COR-L47 (cell line): ENCODE measurements around the gene CDKN2B-AS1.

Experiments used
- DNase-seq: peaks from one replicate; lab custom pipeline; 2025; lab: John Stamatoyannopoulos, UW

CDKN2B-AS1 gene

DNA sequence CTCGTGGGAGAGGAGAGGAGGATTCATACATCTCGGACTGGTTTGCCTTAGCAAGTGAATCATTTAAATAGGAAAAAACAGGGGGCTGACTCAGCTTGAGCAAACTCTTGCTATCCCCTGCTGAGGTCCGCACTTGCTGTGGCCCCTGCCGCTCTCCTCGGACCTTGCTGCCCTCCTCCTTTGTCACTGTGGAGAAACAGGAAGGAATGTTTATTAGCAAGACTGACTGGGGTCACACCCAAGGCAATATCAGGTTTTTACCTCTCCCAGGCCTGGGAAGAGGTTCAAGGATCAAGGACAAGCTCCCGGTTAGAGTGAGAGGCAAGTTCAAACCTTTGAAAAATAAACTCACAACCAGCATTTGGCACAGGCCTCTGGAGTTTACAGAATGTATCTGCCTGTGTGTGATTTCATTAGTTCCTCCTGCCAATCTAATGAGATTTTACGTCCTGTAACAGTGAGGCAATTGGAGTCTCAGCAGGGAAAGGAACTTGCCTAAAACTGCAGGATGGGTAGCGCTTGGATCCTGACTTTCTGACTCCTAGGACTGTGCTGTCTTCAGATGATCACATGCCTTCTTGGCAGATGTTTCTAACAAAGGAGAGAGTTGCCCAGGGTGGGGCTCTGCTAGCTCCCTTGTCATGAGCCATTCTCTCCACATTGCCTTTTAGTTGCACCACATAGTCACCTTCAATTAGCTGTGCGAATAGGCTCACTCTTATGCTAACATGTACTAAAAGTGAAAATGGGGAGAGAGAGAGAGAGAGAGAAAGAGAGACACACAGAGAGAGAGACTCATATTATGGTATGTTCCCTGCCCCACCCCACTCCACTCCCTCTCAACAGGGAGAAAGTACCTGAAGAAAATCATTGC is 123.2 kb downstream of the CDKN2B-AS1 start:
- no peak for DNase-seq

DNA sequence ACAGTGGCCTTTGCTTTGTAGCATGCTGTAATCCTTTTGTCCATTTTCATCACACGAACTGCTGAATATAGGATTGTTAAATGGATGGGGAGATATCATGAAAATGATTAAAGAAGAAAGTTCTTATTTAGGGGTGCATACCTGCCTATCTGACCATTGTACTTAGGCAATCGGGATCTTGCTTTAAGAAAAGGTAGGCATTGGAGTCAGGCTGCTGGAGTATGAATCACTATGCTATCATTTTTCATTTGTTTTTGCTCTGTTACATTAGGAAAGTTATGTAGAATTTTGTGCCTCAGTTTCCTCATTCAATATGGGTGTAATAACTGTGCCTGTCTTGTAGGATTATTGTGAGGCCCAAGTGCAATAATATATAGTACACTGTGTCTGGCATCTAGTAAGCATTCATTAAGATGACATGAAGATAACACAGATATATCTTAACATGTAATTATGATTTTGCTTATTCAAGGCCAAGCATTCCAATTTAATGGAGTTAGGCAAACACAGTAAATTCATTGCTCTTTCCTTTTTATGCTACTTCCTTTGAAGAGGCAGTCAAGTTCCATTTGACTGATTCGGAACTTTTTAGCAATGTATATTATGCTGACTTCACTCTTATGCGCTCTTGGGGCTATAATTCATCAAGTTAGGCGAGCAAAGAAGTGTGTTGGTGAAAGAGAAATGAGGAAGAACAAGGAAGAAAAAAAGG is 124.4 kb downstream of the CDKN2B-AS1 start:
- no peak for DNase-seq

DNA sequence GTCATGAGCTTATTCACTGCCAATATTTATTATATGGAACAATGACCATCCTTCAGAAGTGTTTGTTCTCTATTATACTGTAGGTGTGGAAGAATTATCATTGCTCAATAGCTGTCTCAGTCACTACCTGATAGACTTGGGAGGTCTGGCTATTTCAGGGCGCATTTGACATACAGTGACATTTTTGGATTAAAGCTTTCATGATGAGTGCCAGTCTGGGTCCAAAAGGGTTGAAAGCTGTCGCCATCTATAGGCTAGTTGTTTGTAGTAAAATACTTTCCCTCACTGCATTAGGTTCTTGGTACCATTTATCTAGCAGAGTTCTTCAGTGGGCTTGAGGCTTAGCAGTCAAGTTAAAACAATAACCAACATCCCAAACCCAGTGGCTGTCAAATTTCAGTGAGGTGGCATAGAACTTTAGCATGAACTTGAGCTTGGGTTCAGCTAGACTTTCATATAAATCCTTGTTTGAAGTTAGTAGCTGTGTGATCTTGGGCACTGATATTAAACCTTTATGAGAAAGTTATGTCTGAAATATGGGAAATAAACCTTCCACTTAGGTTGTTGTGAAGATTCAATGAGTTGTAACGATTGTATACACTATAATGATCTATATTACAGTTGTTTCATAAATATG is 125.0 kb downstream of the CDKN2B-AS1 start:
- DNase-seq, result peak; percentile 1

DNA sequence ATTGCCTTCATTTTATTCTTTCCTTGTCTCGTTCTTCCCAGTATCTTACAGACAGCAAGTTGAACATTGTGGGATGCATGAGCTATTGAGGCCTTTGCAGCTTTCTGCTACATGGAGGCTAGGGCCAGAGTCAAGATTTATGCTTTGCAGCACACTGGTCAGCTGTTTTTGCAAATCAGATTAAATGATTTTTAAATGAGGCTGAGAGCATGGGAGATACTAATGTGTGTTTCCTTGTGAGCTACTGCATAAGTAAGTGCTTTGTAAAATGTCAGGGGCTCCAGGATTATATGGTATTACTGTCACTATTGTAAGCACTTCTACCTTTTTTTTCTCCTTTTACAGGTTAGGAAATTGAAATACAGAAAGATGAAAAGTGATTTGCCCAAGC is 125.6 kb downstream of the CDKN2B-AS1 start:
- no peak for DNase-seq

DNA sequence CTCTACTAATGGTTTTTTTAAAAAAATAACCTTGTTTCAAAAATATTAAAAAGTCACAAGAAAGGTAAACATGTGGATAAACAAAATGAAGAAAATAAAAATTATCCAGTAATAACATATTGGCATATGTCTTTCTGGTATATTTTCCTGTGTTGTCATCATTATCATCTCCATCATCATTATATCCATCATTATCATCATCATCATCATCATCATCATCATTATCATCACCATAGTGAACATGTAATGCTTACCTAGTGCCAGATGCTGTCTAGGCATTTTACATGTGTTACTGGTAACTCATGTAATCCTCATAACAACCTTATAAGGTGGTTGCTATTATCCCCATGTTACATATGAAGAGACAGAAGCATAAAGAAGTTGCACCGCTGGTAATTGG is 126.0 kb downstream of the CDKN2B-AS1 start:
- DNase-seq, result no peak

DNA sequence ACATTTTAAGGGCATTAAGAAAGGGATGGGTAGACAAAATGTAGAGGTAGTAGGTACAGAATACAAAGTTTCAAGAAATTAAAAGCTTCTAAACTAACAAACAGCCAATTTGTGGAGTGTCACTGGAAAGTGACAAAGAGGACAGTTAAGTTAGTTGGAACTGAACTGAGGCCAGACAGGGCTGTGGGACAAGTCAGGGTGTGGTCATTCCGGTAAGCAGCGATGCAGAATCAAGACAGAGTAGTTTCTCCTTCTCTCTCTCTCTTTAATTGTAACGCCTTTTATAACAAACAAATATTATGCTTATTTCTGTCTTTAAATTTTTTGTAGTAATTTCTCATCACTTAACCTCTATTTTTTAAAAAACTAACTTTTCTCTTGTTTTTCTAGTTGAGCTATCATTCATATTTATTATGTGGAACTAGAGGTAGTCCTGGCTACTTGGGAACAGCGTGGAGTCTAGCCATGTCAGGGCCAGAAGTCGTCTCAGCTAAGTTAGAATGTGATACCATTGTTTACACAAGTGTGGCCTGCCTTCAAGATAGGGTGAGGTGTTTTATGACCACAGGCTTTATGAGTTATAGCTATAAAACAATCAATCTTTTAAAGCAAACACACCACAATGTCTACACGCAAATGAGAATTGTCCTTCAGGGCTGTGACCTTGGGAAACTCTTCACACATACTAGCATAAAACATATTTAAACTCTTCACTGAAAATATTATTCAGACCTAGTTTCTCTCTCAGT is 129.8 kb downstream of the CDKN2B-AS1 start:
- no peak for DNase-seq

DNA sequence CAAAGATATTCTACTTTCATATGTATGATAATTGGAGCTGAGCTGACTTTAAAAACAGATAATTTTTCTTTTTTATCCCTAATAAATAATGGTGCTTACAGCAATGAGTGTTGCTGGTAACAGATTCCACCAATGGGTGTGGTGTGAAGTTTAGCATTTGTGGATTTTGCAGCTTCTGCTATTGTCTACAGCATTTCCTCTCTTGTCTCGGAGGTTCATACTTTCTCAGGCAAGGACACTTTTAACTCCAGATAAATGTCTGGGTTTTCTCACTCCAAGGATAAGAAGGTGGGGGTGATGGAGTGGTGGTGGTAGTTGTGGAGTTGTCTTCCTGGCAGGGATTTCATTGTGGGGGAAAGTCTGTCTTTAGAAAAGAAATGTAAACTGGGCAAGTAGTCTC is 134.5 kb downstream of the CDKN2B-AS1 start:
- no peak for DNase-seq

DNA sequence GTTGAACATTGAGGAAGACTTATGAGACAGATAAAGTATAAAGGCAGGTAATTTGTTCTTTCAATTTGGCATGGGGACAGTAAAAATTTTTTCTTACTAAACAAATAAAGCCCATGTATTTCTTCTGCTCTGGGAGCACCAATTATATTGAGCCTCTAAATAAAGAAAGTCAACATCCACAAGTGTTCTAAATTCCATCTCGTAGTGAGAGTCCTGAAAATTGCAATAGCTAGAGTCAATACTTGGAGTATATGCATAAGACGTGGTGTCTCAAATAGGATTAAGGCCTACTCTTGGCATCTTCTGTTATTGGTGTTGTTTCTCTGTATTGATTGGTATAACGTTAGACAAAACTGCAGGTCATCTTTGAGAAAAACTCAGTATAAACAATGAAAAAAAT is 135.0 kb downstream of the CDKN2B-AS1 start:
- DNase-seq, result no peak

DNA sequence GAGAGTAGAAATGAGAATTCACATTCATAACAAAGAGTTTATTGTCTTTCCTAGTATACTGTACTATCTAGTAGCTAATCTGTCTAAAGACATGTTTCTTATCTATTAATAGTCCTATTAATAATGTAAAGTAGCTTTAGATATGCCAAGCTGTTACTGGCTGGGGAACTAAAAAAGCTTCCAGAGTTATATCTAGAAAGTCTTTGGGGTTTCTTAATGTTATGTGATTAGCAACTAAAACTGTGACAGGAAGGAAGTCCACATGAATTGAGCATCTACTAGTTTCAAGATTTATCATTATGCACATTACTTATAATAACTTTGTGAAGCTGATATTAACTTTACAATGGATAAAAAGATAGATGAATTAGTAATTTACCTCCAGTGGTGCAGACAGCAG is 137.2 kb downstream of the CDKN2B-AS1 start:
- DNase-seq, result no peak

DNA sequence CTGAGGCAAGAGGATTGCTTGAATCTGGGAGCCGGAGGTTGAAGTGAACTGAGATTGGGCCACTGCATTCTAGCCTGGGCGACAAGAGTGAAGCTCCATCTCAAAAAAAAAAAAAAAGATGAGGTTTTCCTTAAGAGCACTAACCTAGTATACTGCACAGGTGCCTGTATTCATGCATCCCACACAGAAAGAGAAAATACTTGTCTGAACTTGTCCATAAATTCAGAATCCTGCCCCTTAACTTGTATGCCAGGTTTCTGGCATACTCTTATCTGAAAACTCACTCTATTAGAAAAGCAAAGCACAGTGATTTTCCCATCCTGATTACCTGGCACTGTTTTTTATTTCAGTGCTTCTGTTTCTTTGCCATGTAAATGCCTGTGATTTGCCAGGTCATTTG is 139.8 kb downstream of the CDKN2B-AS1 start:
- no peak for DNase-seq

DNA sequence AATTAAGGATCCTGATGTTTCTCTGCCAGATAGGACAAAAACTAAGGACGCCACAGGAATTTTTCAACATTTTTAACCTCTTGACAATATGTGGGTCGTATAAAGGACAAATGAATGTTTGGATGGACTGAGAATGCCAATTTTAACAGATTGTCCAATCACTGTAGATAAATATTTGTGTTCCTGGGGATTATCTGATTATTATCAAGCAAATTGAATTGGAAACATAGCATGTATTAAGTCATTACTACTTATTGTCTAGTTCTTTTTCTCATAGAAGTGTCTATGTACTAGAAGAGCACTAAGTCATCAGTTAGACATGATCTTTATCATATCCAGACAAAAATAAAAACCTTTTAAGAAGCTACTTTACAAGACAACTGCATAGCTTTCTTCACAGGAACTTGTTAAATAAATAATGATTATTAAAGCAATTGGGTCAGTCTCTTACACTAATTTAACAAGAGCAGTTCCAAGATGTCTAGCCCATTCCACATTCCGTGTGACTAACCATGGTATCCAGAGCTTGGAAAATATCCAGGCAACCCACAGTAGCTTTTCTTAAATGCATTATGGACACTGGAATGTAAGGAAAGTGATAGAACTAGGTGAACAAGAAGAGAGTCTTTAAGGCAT is 142.0 kb downstream of the CDKN2B-AS1 start:
- no peak for DNase-seq

DNA sequence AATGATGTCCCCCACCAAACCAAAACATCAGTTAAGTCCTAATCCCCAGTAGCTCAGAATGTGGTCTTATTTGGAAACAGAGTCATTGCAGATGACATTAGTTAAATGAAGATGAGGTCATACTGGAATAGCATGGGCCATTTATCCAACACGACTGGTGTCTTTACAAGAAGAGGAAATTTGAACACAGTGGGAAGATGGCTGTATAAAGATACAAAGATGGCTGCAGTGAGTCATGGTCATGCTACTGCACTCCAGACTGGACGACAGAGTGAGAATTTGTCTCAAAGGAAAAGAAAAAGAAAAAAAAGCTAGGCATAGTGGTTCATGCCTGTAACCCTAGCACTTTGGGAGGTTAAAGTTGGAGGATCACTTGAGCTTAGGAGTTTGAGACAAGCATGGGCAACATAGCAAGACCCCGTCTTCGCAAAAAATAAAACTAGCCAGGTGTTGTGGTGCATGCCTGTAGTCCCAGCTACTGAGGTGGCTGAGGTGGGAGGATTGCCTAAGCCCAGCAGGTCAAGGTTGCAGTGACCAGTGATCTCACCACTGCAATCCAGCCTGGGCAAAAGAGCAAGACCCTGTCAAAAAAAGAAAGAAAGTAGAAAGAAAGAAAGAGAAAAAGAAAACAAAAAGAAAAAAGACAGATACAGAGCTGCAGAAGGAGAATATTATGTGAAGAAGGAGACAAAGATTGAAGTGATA is 144.5 kb downstream of the CDKN2B-AS1 start:
- no peak for DNase-seq

DNA sequence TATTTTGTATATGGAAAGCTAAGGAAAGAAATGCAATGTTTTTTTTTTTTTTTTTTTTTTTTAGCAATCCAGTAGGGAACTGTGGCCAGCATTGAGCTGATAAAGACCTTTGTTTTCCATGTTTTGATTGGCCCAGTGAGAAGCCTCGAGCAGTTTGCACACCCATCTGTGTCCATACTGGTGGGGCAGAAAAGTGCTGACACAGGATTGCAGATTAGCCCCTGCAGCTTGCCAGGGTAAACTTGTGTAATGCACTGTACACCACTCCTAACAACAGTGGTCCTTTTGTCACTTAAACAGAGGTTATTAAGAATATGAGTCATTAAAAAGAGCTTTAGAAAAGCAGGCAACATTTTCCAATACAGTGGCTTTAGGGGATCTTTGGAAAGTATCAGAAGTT is 147.3 kb downstream of the CDKN2B-AS1 start:
- DNase-seq, result no peak

DNA sequence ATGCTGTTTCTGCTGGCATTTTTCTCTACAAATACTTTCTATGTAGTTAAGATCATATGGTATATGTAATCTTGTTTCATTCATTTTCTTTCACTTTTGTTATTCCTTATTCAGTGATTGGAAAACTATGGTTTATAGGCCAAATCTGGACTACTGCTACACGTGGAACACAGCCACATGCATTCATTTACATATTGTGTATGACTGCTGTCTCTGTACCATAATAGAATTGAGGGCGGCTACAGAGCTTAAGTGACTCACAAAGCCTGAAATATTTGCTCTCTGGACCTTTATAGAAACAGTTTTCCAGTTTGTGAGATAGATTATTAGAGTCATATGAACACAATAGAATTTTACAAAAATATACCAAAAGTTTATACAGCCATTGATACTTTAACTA is 148.1 kb downstream of the CDKN2B-AS1 start:
- no peak for DNase-seq

DNA sequence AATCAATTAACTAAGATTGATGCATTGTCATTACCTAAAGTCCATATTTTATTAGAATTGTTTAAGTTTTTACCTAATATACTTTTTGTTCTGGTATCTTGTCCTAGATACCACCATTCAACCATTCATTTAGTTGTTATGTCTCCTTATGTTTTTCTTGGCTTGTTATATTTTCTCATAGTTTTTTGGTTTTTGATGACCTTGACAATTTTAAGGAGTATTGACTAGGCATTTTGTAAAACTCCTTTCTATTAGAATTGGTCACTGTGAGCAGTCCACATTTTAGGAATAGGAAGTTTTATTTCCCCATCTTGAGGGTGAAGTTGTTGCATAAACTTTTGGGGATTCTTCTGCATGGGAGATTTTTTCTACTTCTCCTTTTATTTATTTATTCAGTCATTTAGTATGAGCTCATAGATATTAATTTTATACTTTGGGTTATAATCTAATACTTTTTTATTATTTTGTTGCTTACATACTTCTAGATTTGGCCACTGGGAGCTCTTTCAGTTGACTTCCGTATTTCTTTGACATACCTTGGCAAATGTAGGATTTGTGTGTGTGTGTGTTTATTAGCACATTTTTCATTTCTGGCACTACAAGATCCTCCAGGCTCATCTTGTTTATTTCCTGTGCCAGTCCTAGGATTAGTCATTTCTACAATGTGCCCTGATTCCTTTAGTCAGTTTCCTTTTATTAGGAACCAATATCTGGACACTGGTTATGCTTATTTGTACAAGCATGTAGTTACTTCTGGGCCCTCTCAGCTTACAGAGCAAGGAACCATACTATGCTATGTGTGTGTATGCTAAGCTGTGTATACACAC is 149.4 kb downstream of the CDKN2B-AS1 start:
- no peak for DNase-seq

DNA sequence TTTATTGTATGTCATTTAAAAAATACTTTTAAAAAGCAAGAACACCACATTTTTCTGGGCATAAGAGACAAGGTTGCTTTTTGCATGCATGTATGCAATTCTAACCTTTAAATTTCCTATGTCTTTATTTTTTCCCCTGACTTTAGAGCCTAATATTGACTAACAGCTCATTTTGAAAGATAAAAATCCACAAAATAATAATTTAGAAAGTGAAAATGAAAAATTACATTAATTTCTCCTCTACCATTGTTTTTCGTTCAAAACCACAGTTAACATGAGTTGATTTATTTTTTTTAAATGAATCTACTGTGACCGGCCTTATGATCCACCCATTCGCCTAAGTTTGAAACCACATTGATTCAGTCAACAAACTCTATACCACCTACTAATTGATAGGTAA is 152.0 kb downstream of the CDKN2B-AS1 start:
- no peak for DNase-seq

DNA sequence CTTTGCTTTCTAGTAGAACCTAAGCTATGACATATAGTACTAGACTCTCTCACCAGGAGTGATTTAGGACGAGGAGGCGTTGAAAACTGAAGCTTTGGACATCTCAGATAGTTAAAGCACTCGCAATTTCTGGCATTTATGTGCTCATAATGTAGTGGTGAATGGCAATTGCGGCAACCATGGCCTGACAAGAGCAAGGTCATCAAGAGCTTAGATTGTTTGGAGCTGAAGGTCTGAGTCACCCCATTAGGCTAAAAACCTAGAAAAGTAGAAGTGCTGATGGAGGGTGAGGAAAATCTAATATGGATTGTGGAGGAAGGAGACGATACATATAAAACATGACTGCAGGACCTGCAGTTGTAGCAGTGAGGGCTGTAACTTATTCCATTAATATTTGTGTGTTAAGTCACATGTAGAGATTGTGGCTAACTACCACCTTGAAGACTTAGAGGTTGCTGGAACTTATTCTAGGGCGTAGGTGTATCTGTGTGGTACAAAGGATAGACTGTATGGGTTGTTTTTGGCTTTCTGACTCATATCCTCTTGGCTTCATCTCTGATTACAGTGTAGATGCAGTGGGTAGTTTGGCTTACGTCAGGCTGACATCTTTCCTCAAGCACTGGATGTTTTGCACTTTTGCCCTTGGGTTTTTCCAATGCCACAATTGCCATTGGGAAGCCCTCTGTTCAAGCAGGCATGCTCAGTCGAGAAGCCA is 153.4 kb downstream of the CDKN2B-AS1 start:
- DNase-seq, result no peak

DNA sequence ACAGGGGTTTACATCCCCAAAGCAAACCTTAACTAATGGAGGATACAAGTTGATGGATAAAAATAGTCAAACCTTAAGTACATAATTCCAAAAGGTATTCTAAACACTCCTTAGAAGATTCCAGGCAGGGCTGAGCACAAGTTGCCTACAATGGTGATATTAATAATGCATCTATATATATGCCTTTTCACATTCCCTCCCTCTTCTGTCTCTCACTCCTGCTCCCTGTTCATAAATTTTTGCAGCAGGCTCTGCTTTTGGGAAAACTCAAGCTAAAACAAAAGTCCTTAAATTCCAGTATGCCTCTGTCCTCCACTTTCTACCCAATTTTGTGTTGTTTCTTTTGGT is 153.9 kb downstream of the CDKN2B-AS1 start:
- DNase-seq, result no peak

DNA sequence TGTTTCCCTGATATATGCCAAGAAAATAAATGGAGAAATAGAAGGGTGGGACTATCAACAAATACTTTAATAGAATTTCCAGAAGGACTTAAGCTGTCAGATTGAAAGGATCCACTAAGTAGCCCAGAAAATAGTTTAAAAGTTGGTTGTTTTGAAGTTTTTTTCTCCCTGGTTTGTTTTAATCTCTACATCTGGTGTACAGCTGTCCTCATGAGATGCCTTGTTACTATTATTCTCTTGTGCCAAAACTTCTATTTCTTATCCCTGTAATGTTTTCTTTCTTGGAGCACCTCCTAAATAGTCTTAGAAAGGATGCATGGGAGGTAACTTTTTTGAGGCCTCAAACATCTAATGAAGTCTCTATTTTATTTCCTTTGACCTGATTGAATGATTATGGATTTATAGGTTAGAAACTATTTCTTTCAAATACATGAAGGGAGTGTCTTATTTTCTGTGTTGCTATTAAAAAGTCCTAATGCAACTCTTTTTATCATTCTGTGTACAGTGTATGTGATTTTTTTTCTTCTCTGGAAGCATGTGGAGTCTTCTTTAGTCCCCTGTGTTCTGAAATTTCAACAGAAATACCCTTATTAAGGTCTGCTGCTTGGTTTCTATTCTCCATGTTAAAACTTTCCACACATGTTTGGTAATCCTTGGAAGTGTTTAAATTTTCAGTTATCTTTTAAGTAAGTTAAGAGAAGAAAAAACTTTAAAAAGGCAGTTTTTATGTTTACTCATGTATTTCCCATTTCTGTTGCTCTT is 154.5 kb downstream of the CDKN2B-AS1 start:
- no peak for DNase-seq
